ENCODE data around the gene KRT71. TPM values are rescaled to one million over a fixed set of nuclear protein-coding genes. Genes with fewer than 3 reads are reported as not detected.

Gene KRT71
- total RNA-seq, 3 donors from 2014 or later: 0.16 TPM; not detected in 2

DNA sequence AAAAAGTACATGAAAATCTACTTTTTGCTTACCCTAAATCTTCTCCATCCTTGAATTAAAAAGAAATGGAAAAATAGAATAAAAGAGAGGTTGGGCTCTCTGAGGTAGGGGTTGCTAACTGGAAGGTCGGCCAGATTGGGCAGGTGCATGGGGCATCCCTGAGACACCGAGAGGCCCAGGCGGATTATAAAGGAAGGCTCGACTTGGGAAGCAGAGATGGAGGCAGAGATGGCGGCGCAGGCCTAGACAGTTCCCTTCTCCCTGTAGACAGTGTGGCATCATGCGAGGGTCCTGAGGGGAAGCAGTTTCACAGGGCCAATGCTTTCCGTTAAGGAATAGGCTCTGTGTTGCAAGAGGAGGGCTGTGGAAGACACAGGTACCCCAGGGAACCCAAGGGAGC, 24.4 kb upstream of the KRT71 start:
- Histone ChIP-seq H3K4me1 (no peaks in the 10 kb centered on the region), H3K27me3 (no peaks in the 10 kb centered on the region), H3K27ac (no peak overlapping the region), H3K36me3 (no peaks in the 10 kb centered on the region), H3K4me3 (no peak overlapping the region), H3K9me3 (no peaks in the 10 kb centered on the region)
- intact Hi-C loops (cut with DNase I; ENCODE audit: low total_unique reads): no loop called here
- TF ChIP-seq POLR2AphosphoS5 (IDR thresholded peaks at IDR 0.05) (no peak), CTCF (IDR thresholded peaks at IDR 0.05) (no peak), POLR2A (IDR thresholded peaks at IDR 0.05) (no peak)
- no peak for DNase-seq (ENCODE audit: low spot score in 2 of 2)

GRCh38 chr12:52575948-52576347, 23.0 kb upstream of the KRT71 start:
- TF ChIP-seq CTCF (IDR thresholded peaks at IDR 0.05) (no peak), POLR2A (IDR thresholded peaks at IDR 0.05) (no peak), POLR2AphosphoS5 (IDR thresholded peaks at IDR 0.05) (no peak)
- no peaks in the 10 kb centered on the region for H3K36me3 ChIP-seq
- intact Hi-C loops (cut with DNase I; ENCODE audit: low total_unique reads): no loop called here
- DNase-seq (ENCODE audit: low spot score in 2 of 2): no peak
- H3K4me1 ChIP-seq: no peaks in the 10 kb centered on the region
- H3K4me3 ChIP-seq: no peak overlapping the region
- H3K9me3 ChIP-seq: no peaks in the 10 kb centered on the region
- no peak overlapping the region for H3K27ac ChIP-seq
- no peaks in the 10 kb centered on the region for H3K27me3 ChIP-seq

GRCh38 chr12:52575256-52575655, 22.3 kb upstream of the KRT71 start:
- no peaks in the 10 kb centered on the region for H3K36me3 ChIP-seq
- no peak overlapping the region for H3K27ac ChIP-seq
- intact Hi-C loops (cut with DNase I; ENCODE audit: low total_unique reads): no loop called here
- H3K27me3 ChIP-seq: no peaks in the 10 kb centered on the region
- H3K4me1 ChIP-seq: no peaks in the 10 kb centered on the region
- TF ChIP-seq CTCF (IDR thresholded peaks at IDR 0.05) (no peak), POLR2AphosphoS5 (IDR thresholded peaks at IDR 0.05) (no peak), POLR2A (IDR thresholded peaks at IDR 0.05) (no peak)
- no peaks in the 10 kb centered on the region for H3K9me3 ChIP-seq
- no peak for DNase-seq (ENCODE audit: low spot score in 2 of 2)
- H3K4me3 ChIP-seq: no peak overlapping the region

DNA sequence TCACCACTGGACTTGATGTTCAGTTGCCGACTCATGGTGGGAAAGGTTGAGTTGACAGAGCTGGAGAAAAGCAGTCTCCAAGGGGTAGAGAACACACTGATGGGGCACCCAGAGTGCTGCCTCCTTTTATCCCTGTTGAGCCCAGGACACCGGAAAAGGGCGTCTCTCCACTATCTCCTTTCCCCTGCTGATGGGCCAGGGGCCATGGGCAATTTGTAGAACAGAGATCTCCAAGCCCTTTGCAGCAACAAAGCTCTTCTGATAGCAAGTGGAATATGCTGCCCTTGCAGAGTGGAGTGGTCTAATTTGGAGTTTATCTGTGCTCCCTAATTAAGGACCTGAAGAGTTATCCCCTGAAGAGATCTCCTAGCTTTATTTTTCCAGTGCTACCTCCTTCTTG, 20.8 kb upstream of the KRT71 start, which contains the start of gene KRT74:
Gene KRT74, minus strand, starts transcription at position 101 of the 400 bp plus-strand sequence. Its CDS starts 66 bp downstream, at position 35.
- no peak within 1 kb of the TSS for H3K27ac ChIP-seq
- no peak for DNase-seq (ENCODE audit: low spot score in 2 of 2)
- no peak for TF ChIP-seq POLR2A (IDR thresholded peaks at IDR 0.05)
- no peak for TF ChIP-seq CTCF (IDR thresholded peaks at IDR 0.05)
- TF ChIP-seq POLR2AphosphoS5 (IDR thresholded peaks at IDR 0.05): no peak
- intact Hi-C loops (cut with DNase I; ENCODE audit: low total_unique reads): no loop called here
- H3K36me3 ChIP-seq: no peaks in the 10 kb centered on the region
- H3K4me1 ChIP-seq: no peaks in the 10 kb centered on the region
- H3K9me3 ChIP-seq: no peaks in the 10 kb centered on the region
- no peak within 1 kb of the TSS for H3K4me3 ChIP-seq
- no peaks in the 10 kb centered on the region for H3K27me3 ChIP-seq

GRCh38 chr12:52573306-52573705, 20.4 kb upstream of the KRT71 start:
- H3K27me3 ChIP-seq: no peaks in the 10 kb centered on the region
- no peaks in the 10 kb centered on the region for H3K9me3 ChIP-seq
- no peaks in the 10 kb centered on the region for H3K36me3 ChIP-seq
- no peak overlapping the region for H3K4me3 ChIP-seq
- DNase-seq (ENCODE audit: low spot score in 2 of 2): no peak
- TF ChIP-seq POLR2AphosphoS5 (IDR thresholded peaks at IDR 0.05) (no peak), CTCF (IDR thresholded peaks at IDR 0.05) (no peak), POLR2A (IDR thresholded peaks at IDR 0.05) (no peak)
- no peaks in the 10 kb centered on the region for H3K4me1 ChIP-seq
- intact Hi-C loops (cut with DNase I; ENCODE audit: low total_unique reads): no loop called here
- H3K27ac ChIP-seq: no peak overlapping the region
